MCF 10A (cell line): Measurements from ENCODE around the gene GDPGP1. TPM values are rescaled to one million over a fixed set of nuclear protein-coding genes. Genes with fewer than 3 reads are reported as not detected.

Experiments used
- BruUV-seq: library from RNA; stranded (reverse); fragments of 400-500 nt; replicated peaks from 2 replicates; lab custom pipeline; 2021; lab: Mats Ljungman, UMichigan
- CTCF ChIA-PET: fragments of 300-600 bp; sonication (Branson Sonifier 250); formaldehyde crosslinking; extraction: SDS; loops from one replicate; lab custom pipeline; 2021; ENCODE audit warnings: antibody characterized with exemption, inconsistent platforms; lab: Yijun Ruan, JAX
- POLR2A ChIA-PET: fragments of 300-600, 350-650 bp; sonication (Branson Sonifier 250); formaldehyde crosslinking; extraction: SDS; loops from one replicate; lab custom pipeline; 2020; ENCODE audit warnings: antibody characterized with exemption, inconsistent platforms; lab: Yijun Ruan, JAX
- DNase-seq: peaks from one replicate; pipeline ENCODE4 v3.0.0-alpha.2; 2018; ENCODE audit not compliant: unreplicated experiment
- H3K27ac Mint-ChIP-seq: one replicate; pipeline ENCODE4 v1.8.0; 2022; ENCODE audit warnings: mild to moderate bottlenecking, low read depth, mixed read lengths; ENCODE audit not compliant: unreplicated experiment
- H3K27me3 Mint-ChIP-seq: one replicate; pipeline ENCODE4 v1.8.0; 2022; ENCODE audit warnings: mixed read lengths; ENCODE audit not compliant: insufficient read depth, unreplicated experiment
- H3K36me3 Mint-ChIP-seq: one replicate; pipeline ENCODE4 v1.8.0; 2022; ENCODE audit warnings: mild to moderate bottlenecking, moderate library complexity, mixed read lengths; ENCODE audit not compliant: insufficient read depth, unreplicated experiment
- H3K4me1 Mint-ChIP-seq: one replicate; pipeline ENCODE4 v1.8.0; 2022; ENCODE audit warnings: mixed read lengths; ENCODE audit not compliant: insufficient read depth, unreplicated experiment
- H3K4me3 Mint-ChIP-seq: one replicate; pipeline ENCODE4 v1.8.0; 2022; ENCODE audit warnings: mild to moderate bottlenecking, moderate library complexity, mixed read lengths; ENCODE audit not compliant: unreplicated experiment
- H3K9me3 Mint-ChIP-seq: one replicate; pipeline ENCODE4 v1.8.0; 2022; ENCODE audit warnings: mixed read lengths; ENCODE audit not compliant: unreplicated experiment
- CTCF ChIP-seq: fragments of 200-600 bp; IDR thresholded peaks from one replicate; pipeline ENCODE4 v1.8.0; 2022; ENCODE audit warnings: antibody characterized with exemption, mild to moderate bottlenecking; ENCODE audit not compliant: unreplicated experiment
- intact Hi-C: fragments of 100-400 bp; cut with micrococcal nuclease; formaldehyde crosslinking; loops from 2 replicates; pipeline ENCODE4 v1.14.1; 2022
- total RNA-seq: library from RNA; stranded (reverse); gene quantifications from 2 replicates; pipeline ENCODE4 v1.2.3, GENCODE V29; 2022

The GDPGP1 gene
- total RNA-seq, 1 experiment from 2014 or later: 3.4 TPM

DNA sequence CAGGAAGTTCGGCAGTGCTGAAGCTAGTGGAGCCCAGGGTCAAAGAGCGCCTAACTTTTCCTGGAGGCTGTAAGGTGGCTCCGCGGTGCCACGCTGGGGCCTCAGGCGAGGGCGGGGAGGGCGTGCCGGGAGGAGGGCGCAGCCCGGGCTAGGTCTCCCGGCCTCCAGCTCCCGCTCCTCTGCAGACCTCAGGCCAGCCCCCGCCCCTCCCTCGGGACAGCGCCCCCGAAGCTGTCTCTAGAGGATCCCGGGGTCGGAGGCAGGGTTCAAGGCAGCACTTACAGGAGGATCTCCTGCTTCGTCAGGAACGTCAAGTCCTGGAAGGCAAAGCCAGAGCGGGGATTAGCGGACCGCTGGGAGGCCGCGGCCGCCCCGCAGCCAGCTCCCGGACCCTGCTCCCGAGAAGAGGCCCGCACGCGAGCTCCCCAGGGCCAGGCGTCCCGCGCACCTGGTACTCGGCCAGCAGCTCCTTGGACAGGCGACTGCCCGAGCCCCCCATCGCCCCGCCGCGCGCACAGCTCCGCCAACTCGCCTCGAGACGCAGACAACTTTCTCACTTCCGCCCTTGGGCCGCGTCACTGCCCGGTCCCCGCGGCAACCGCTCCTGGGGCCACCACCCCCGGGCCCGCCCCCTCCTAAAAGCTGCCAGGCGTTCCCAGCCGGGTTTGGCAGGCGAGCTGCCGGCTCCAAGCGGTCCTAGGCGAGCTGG lies 468 bp upstream of the GDPGP1 start, which contains the start of gene CIB1:
Gene CIB1, minus strand, starts transcription at position 555 of the 709 bp plus-strand sequence. Its CDS starts 56 bp downstream, at position 499.
- H3K4me3 Mint-ChIP-seq: peak within 1 kb of the TSS; percentile 85
- CTCF ChIA-PET: interaction anchor here (0.5 to 4.8 kb wide), 20 partner anchors 12 to 369 kb away, joined by 3 to 48 read pairs (median 4); partner anchors contain the start of genes ARPIN and TTLL13
- peak within 1 kb of the TSS; percentile 12 for H3K27ac Mint-ChIP-seq
- TF ChIP-seq CTCF: no peak
- POLR2A ChIA-PET: interaction anchor here (0.5 to 4.7 kb wide), 32 partner anchors 9 to 755 kb away, joined by 3 to 66 read pairs (median 5); partner anchors contain the start of genes AP3S2, NGRN, SEMA4B and TTLL13
- no peaks in the 10 kb centered on the region for H3K27me3 Mint-ChIP-seq
- peak; percentile 97 for DNase-seq
- intact Hi-C loops: loop anchor here (1.0 to 5.0 kb wide), 4 partner anchors 31 to 336 kb away; partner anchors contain the start of gene NGRN
- H3K36me3 Mint-ChIP-seq: peaks cover 36% of the 10 kb centered on the region
- H3K9me3 Mint-ChIP-seq: no peaks in the 10 kb centered on the region
- TSS peak; percentile 46 for BruUV-seq
- H3K4me1 Mint-ChIP-seq: peaks cover 19% of the 10 kb centered on the region

- ChIA-PET POLR2A (interaction anchor here (0.9 kb wide), 1 partner anchor 105 kb away, joined by 3 read pairs; no protein-coding TSS in a partner anchor), CTCF (interaction anchor here (0.7 to 1.5 kb wide), 3 partner anchors 10 to 341 kb away, joined by 3 read pairs; partner anchors contain the start of gene TTLL13)
- Mint-ChIP-seq H3K36me3 (peaks cover 17% of the 10 kb centered on the region), H3K27me3 (no peaks in the 10 kb centered on the region), H3K4me1 (peaks cover 8% of the 10 kb centered on the region), H3K9me3 (no peaks in the 10 kb centered on the region), H3K4me3 (no peak overlapping the region), H3K27ac (no peak overlapping the region)
- no peak for DNase-seq
- TF ChIP-seq CTCF: no peak
- no TSS peak for BruUV-seq
- intact Hi-C loops: no loop called here
These were observed 5.4 kb downstream of the GDPGP1 start for GRCh38 chr15:90239371-90239770.

- no peak for DNase-seq
- intact Hi-C loops: no loop called here
- no peak for TF ChIP-seq CTCF
- no TSS peak for BruUV-seq
- H3K27me3 Mint-ChIP-seq: no peaks in the 10 kb centered on the region
- no peaks in the 10 kb centered on the region for H3K9me3 Mint-ChIP-seq
- no peak overlapping the region for H3K27ac Mint-ChIP-seq
- POLR2A ChIA-PET: no interaction called here
- no peaks in the 10 kb centered on the region for H3K4me1 Mint-ChIP-seq
- H3K4me3 Mint-ChIP-seq: no peak overlapping the region
- peaks cover 17% of the 10 kb centered on the region for H3K36me3 Mint-ChIP-seq
- CTCF ChIA-PET: no interaction called here
These were observed 6.8 kb downstream of the GDPGP1 start for GRCh38 chr15:90240856-90241255.
